ENCODE measurements around the gene SDF4.

The SDF4 gene

GRCh38 chr1:1213345-1214265, 18.2 kb downstream of the SDF4 start, which contains the start of gene TNFRSF4:
TSS of gene TNFRSF4 (minus strand) at chr1:1214153. CDS start at chr1:1214127, 26 bp downstream.
- DNase-seq (ENCODE audit: low spot score), result peak; percentile 27

GRCh38 chr1:1212780-1213344, 18.9 kb downstream of the SDF4 start:
- peak; percentile 37 for DNase-seq (ENCODE audit: low spot score)

- DNase-seq (ENCODE audit: low spot score), result no peak
These were observed 20.0 kb downstream of the SDF4 start for GRCh38 chr1:1211541-1212441.

- no peak for DNase-seq (ENCODE audit: low spot score)
These were observed 20.9 kb downstream of the SDF4 start for GRCh38 chr1:1210726-1211540.

- peak; percentile 43 for DNase-seq (ENCODE audit: low spot score)
These were observed 22.9 kb downstream of the SDF4 start for GRCh38 chr1:1208713-1209433.

- DNase-seq (ENCODE audit: low spot score), result no peak
These were observed 24.3 kb downstream of the SDF4 start for GRCh38 chr1:1207571-1207892.

- no peak for DNase-seq (ENCODE audit: low spot score)
These were observed 24.8 kb downstream of the SDF4 start for GRCh38 chr1:1206966-1207531.

- peak; percentile 35 for DNase-seq (ENCODE audit: low spot score)
These were observed 25.3 kb downstream of the SDF4 start, which contains the start of gene TNFRSF18 for GRCh38 chr1:1206376-1206965. TSS of gene TNFRSF18 (minus strand) at chr1:1206592. CDS start at chr1:1206571, 21 bp downstream.

GRCh38 chr1:1205769-1206375, 25.9 kb downstream of the SDF4 start:
- DNase-seq (ENCODE audit: low spot score), result no peak

GRCh38 chr1:1204998-1205768, 26.6 kb downstream of the SDF4 start:
- DNase-seq (ENCODE audit: low spot score), result no peak

- no peak for DNase-seq (ENCODE audit: low spot score)
These were observed 27.3 kb downstream of the SDF4 start for GRCh38 chr1:1204425-1204920.

GRCh38 chr1:1203561-1204424, 28.0 kb downstream of the SDF4 start:
- no peak for DNase-seq (ENCODE audit: low spot score)

- DNase-seq (ENCODE audit: low spot score), result no peak
These were observed 28.8 kb downstream of the SDF4 start for GRCh38 chr1:1202831-1203560.

GRCh38 chr1:1200876-1201810, 30.7 kb downstream of the SDF4 start:
- DNase-seq (ENCODE audit: low spot score), result peak; percentile 89

- DNase-seq (ENCODE audit: low spot score), result no peak
These were observed 31.6 kb downstream of the SDF4 start for GRCh38 chr1:1199961-1200875.

Data from CD4-positive, alpha-beta T cell treated with Interleukin-2 at 100 ng/mL for 4 hours (primary cell).